LHCN-M2 (cell line): Measurements from ENCODE around the gene ANKRD13A. TPM values are rescaled to one million over a fixed set of nuclear protein-coding genes. Genes with fewer than 3 reads are reported as not detected.
"Not testable (repeated sequence)": the region's sequence is repeated elsewhere in the genome, so short reads cannot be mapped to it uniquely, and the experiment has no call there.

Source experiments
- DNase-seq: peaks from one replicate; pipeline ENCODE4 v3.0.0-alpha.2; 2012; ENCODE audit warnings: low read depth
- total RNA-seq: library from RNA; depleted of rRNA; stranded (reverse); fragments of >200 nt; gene quantifications from 2 replicates; pipeline ENCODE4 v1.2.3, GENCODE V29; 2014

ANKRD13A gene
- total RNA-seq, 1 experiment from 2014 or later = 99.1 TPM

DNA sequence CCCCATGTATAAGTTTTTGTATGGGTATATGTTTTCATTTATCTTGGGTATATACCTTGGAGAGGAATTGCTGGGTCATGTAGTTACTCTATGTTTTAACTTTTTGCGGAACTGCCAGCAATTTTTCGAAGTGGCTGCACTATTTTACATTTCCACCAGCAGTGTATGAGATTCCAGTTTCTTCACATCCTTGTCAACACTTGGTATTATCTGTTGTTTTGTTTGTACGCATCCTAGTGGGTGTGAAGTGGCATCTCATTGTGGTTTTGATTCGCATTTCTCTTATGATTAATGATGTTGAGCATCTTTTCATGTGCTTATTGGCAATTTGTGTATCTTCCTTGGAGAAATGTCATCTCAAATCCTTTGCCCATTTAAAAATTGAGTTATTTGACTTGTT, 6.9 kb downstream of the ANKRD13A start:
- DNase-seq = no peak

DNA sequence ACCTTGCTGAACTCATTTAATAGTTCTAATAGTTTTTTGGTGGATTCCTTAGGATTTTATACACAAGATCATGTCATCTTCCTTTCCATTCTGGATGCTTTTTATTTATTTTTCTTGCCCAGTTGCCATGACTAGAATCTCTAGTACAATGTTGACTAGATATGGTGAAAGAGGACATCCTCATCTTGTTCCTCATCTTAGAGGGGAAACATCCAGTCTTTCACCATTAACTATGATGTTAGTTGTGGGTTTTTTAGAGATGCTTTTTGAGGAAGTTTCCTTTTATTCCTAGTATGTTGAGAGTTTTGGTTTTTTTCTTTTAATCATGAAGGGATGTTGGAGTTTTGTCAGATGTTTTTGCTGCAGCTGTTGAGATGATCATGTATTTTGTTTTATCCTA, 8.7 kb downstream of the ANKRD13A start:
- DNase-seq = no peak

DNA sequence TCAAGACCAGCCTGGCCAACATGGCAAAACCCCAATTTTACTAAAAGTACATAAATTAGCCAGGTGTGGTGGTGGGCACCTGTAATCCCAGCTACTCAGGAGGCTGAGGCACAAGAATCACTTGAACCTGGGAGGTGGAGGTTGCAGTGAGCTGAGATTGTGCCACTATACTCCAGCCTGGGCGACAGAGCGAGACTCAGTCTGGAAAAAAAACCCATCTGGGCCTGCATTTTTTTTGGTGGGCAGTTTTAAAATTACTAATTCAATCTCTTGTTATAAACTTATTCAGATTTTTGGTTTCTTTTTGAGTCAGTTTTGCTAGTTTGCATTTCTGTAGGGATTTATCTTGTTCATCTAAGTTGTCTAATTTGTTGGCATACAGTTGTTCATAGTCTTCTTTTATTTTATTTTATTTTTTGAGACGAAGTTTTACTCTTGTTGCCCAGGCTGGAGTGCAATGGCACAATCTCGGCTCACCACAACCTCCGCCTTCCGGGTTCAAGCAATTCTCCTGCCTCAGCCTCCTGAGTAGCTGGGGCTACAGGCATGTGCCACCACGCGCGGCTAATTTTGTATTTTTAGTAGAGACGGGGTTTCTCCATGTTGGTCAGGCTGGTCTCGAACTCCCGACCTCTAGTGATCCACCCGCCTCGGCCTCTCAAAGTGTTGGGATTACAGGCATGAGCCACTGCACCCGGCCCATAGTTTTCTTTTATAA, 9.6 kb downstream of the ANKRD13A start:
- DNase-seq = not testable (repeated sequence)

DNA sequence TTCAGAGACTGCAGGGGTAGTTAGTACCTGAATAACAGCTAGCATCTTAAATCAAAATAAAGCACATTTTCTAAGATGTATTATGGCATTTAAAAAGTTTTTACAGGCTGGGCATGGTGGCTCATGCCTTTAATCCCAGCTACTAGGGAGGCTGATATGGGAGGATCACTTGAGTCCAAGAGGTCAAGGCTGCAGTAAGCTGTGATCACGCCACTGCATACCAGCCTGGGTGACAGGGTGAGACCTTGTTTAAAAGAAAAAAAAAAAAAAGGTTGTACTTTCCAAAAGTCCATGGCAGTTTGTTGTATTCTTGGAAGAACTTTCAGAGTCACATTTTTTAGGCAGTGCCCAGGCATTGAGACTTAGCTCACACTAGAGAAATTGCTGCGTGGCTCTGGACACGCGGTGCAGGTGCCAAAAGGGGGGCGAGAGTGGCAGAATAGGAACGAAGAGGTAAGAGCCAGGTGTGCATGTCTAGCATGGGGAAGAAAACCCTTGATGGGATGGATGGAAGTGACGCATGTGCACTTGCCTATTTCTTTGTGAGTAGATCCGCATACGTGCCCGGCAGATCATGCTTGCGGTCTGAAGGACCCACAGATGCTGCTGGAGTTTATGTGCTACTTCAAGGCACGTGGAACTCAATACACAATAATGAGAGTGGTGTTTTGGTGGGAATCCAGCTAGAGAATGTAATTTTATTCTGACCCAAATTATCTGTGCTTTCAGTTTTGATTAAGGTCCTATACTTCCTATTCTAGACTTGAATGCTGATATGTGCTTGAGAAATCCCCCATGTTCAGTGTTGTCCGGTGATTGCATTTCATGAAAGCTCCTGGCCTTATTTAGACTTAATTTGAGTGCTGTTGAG, 11.9 kb downstream of the ANKRD13A start:
- DNase-seq = no peak

DNA sequence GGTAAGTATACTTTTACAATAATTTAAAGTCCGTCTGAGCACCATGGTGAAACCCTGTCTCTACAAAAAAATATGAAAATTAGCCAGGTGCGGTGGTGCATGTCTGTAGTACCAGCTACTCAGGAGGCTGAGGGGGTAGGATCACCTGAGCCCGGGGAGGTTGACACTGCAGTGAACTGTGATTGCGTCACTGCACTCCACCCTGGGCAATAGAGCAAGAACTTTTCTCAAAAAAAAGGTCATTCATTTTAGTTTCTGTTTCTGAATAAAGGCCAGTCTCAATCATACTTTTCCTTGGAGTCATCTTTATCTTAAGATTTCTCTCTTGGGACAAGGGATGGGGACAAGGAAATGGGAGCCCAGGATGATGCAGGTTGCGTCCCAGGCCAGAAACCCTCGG, 12.9 kb downstream of the ANKRD13A start:
- DNase-seq = no peak

DNA sequence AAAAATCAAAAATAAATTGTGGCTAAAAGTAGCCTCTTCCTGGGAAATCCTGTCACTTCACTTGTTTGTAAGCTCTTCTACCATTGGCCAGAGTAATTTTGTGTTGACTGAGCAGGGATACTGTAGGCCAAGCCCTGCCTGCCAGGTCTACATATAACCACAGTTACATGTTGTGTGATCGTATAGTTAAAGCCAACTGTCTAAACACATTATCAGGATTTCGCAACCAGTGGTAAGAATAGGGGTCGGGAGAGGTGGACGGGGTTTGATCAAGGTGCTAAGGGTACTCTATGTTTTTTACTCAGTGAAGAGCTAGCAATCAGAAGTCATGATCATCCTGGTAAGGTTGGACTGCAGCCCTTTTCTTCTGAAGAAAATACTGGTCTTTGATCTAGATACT, 13.4 kb downstream of the ANKRD13A start:
- no peak for DNase-seq

DNA sequence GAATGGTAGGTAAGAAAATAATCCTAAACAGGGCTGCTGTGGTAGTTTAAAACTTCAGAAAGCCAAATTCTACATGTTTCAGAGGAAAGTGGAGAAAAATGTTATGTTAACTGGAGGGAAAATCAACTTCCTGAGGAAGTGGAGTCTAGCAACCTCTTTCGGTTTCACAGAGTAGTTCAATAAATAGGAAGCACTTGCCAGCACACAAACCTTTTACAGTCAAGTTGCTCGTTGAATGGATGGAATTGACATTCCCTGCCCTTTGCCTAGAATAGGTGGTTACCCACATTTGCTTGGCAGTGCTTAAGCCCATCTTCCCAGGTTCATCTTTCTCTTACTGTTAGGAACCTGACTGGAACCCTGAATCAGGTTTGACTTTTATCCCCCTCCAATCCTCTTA, 15.9 kb downstream of the ANKRD13A start:
- DNase-seq = no peak

DNA sequence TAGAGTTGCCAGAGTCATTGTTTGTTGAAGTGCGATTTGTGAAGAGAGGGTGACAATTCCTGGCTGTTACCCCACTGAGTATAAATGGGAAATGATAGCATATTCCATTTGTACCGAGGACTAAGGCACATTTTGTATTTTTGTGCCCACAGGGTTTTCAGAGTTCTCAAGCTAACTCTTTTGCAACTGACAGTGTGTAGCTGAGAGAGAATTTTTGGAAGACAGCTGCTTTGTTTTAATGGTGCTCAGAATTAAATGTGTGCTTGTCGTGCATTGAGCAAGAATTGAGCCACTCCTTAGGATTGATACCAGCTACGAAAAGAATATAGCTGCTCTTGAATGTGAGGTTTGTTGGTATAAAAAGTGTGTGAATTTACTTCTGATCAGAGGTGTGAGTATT, 21.7 kb downstream of the ANKRD13A start:
- no peak for DNase-seq

DNA sequence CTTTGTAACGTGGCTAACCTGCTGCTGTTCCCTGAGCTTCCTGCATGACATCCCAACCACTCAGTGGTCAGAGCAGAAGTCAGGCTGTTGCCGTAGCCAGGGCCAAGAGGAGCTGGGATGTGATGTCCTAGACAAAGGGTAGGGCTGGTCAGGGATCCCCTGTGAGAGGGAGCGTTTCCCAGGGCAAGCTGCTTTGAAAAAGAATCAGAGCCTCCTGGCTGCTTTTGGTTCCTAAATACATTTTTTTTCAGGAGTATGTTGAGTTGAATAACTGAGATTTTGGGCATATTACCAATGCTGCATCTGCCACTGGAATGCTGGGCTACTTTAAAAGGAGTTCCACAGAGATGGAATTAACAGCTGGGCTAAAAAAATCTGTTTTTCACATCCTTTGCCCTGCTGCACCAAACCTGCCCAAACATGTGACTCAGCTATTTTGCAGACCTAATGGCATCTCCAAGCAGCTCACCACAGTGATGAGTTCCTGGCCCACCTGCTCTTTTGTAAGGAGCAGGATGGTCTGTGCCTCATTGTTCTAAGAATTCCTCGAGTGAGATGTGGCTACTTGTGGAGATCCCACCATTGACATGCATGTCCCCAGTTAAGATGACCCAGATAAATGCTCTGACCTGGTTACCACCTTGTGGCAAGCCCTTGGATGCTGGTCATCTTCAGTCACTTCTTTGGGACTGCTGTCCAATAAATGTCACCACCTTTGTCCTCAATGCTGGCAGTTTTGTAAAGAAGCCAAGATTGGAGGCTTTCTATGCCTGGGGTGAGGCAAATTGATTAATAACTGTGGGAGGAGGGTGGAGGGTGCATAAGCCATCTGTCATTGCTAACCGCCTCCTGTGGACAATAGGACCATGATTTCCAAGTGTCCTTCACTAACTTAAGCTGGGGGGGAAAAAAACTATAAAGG, 24.1 kb downstream of the ANKRD13A start:
- DNase-seq = peak; percentile 92

DNA sequence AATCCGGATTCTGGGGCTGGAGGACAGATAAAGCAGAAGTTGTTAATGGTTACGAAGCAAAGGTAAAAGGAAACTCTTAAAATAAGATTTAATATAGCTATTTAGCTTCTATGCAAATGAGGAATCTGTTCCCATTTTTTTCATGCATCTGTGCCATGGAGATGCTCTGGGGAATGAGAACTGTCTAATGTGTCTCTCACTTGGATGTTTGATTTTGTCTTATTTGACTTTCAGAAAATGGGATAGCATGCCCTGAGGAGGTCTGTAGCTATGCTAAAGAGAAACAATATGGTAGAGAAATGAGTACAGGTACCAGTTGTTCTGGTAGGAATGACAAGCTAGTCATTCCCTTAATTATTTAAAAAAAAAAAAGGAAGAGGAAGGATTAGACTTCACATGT, 24.8 kb downstream of the ANKRD13A start:
- no peak for DNase-seq

DNA sequence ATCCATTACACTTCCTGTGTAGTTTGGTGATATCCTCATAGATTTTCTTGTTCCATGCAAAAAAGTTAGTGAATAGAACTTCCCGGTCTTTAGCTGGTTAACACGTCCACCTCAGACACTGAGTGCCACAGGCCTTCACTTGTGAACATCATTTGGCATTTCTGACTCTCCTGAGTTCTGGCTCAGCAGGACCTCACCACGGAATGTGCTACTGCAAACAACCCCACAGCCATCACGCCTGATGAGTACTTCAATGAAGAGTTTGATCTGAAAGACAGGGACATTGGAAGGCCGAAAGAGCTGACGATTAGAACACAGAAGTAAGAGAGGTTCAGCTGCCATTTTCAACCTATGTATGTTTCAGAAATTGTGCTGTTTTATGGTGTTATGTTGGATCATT, 29.1 kb downstream of the ANKRD13A start:
- DNase-seq = no peak

DNA sequence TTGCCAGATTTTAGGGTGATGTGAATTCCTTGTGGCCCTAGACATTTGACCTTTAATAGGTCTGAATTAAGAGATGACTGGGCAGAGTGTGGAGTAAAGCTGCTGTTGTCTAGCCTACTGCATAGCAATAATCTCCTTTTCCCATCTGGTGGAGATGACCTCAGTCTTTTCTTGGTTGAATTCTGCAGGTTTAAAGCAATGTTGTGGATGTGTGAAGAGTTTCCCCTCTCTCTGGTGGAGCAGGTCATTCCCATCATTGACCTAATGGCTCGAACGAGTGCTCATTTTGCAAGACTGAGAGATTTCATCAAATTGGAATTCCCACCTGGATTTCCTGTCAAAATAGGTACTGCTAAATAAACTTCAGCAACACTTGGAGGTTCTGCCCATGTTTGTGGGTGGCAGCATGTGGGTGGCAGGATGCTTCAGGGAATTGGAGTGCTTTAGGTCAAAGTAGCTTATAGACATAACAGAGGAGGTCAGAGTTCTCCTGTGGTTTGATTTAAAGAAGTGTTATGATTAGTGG, 30.1 kb downstream of the ANKRD13A start:
- no peak for DNase-seq

DNA sequence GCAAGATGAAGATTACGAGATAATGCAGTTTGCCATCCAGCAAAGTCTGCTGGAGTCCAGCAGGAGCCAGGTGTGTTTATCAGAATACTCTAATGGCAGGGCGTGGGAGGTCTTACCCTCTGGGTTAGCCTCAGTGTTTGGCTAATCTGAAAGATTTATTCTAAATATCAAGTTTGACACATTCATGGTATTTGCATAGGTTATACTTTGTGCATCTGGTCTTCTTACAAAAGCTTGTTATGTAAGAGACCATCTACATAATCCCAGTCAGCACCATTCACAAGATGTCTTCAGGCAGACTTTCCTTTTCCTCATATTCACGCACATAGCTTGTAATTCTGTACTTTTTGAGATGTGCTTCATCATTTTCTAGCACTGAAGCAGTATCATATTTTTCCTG, 34.7 kb downstream of the ANKRD13A start:
- DNase-seq = no peak

DNA sequence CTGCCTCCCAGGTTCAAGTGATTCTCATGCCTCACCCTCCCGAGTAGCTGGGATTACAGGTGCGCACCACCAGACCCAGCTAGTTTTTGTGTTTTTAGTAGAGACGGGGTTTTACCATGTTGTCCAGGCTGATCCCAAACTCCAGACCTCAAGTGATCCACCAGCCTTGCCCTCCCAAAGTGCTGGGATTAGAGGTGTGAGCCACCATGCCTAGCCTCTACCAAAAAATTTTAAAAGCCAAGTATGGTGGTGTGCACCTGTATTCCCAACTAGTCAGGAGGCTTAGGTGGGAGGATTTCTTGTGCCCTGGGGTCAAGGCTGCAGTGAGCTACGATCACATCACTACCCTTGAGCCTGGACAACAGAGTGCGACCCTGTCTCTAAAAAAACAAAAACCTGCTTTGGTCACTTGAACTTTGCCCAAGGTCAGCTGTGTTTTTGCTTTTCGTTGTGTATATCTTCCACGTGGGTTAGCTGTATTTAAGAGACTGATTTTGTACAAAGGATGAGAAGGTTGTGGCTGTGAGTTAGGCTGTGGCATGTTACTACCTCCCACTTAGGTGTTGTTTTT, 36.4 kb downstream of the ANKRD13A start:
- no peak for DNase-seq

DNA sequence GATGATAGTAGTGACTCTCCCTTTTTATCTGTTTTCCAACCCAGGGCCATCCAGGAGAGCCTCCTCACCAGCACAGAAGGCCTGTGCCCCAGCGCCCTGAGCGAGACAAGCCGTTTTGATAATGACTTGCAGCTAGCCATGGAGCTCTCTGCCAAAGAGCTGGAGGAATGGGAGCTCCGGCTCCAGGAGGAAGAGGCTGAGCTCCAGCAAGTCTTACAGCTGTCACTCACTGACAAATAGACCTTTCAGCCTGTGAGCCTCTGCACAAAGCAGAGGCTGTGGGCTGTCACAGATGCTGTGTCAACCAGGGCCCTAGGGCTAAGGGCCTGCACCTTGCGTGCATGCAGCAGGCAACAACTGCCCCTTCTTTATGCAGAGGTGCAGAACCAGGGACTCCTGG, 38.1 kb downstream of the ANKRD13A start:
- no peak for DNase-seq

DNA sequence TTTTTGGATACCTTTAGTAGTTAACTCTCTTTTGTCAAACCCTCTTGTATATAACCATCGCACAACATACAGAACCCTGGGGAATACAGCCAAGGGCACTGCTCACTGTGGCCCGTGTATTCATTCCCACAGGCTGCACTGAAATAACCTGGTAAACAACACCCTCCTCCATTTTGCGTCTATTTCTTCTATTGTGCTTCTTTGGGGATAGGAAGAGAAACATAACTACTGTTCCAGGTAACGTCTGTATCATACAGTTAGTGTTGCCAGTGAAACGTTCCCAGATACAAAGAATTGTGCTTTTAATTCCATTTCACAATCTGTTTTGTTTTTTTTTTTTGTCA, 39.5 kb downstream of the ANKRD13A start:
- no peak for DNase-seq

DNA sequence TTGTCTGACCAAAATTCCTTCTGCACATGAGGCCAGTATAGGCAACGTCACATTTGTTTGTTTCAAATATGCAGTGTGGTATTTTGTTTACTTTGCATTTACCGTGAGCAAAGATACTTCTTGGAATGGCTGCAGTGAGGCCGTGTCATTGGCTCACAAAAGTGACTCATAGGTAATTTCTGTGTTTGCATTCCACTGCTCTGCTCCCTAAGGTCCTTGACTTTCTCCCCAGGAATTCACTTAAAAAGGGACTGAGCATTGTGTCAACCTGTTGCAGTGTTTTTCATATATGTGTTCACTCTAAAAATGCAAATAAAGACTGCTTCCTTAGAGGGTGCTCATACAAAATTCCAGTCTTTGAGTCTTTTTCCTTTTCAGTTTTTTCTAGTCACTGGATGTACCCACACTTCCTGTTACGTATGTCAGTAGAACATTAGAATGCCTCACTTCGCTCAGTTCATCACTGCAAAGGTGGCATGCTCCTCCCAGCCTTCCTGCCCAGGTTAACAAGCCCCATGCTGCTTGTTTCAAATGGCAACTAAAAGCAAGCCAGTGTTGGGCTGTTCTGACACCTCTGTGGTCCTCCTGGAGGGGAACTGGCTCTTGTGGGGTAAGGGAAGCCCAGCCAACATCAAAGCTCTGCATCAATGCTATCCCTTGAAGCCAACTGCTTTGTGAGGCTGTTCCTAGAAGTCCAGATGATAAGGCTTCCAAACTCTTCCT, 40.0 kb downstream of the ANKRD13A start:
- peak; percentile 93 for DNase-seq

DNA sequence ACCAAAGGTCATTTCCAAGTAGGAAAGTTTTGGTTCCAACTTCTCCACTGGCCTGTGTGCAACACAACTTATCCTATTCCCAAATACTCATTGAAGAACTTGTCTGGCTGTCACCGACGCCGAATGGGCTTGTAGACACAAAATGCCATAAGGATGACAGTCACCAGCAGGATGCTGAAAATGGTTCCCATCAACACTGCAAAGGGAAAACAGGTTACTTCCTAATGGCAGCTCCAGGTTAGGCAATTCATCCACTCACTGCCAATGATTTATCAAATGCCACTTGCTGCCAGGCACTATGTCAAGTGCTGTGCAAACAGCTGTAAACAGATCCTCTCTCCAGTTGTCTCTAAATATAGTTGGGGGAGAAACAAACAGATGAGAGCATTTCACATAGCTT, 43.0 kb downstream of the ANKRD13A start:
- no peak for DNase-seq

DNA sequence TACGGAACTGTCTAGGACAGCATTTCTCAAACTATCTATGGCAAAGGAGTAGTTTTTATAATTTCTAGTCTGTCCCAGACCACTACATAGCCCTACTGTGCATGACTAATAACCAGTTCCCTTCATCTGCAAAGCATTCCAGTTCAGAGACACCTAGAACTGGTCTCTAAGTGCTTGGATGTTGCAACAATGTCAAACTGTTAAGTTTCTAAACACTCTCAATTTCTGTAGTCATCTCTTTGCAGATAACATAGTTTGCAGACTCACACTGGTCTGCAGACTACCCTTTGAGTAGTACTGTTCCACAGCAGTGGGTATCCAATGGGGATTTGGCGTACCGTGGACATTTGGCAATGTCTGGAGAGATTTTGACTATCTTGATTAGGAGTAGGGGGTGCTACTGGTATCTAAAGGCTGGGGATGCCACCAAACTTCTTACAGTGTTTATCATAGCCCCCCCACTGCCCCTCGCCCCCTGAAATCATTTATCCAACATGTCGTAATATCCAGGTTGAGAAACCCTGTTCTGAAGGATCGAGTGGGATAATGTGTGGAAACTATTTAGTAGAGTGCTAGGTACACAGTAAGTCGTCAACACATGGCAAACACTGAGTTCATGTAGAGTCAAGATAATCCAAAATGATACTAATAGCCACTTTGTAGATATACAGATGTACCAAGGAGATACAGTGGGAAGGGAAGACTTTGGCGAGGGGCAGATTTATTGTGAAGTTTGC, 47.4 kb downstream of the ANKRD13A start:
- no peak for DNase-seq

DNA sequence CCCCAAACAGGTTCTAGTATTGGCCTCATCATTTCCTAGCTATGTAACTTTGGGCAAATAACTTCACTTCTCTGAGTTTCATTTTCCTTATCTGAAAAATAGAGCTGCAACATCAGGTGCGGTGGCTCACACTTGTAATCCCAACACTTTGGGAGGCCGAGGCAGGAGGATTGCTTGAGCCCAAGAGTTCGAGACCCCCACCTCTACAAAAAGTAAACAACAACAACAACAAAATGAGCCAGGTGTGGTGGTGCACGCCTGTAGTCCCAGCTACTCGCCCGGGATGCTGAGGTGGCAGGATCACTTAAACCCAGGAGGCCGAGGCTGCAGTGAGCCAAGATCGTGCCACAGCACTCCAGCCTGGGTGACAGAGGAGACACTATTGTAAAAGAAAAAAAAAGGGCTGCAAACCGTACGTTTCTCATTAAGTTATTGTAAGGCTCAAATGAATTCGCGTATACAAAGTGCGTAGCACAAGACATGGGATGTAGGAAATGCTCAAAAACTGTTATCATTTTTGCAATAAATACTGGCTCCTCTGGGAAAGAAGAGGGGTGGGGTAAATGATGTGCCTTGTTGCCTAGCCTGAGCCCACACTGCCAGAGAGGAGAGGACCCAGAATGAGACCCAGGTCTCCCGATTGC, 48.2 kb downstream of the ANKRD13A start:
- DNase-seq = no peak
